Left colon (tissue), 2 donors: ENCODE results near the gene FNBP1L. TPM values are rescaled to one million over a fixed set of nuclear protein-coding genes. Genes with fewer than 3 reads are reported as not detected.

Experiments
- ATAC-seq: fragments of 200-7000 bp; cut with Tn5 transposase; one replicate; pipeline ENCODE4 v1.9.1; 2020; ENCODE audit warnings: mild to moderate bottlenecking, moderate library complexity
- DNase-seq, 2 donors: peaks; one replicate each; pipeline ENCODE4 v3.0.0-alpha.2; 2020
- intact Hi-C, 2 donors: fragments of 100-400 bp; cut with DNase I in 1 of 2; cut with micrococcal nuclease in 1 of 2; formaldehyde crosslinking; loops; one replicate each; pipeline versions ENCODE4 v1.11.2 to v1.14.0; 2022; cut with DNase I, micrococcal nuclease
- total RNA-seq, 2 donors: library from RNA; stranded (reverse); fragmentation: NEBNext Ultra II Directional; extraction: Animal tissue kit (Norgen Biotek cat#: 25700); gene quantifications; one replicate each; pipeline ENCODE4 v1.2.1, GENCODE V29; 2021
- donor health status: DM: no; HTN: no; CAD: no.
- donor health status: DM: yes; HTN: yes; CAD: no.

Gene FNBP1L
- total RNA-seq, 2 donors from 2014 or later: 46.7 to 64.2 TPM

DNA sequence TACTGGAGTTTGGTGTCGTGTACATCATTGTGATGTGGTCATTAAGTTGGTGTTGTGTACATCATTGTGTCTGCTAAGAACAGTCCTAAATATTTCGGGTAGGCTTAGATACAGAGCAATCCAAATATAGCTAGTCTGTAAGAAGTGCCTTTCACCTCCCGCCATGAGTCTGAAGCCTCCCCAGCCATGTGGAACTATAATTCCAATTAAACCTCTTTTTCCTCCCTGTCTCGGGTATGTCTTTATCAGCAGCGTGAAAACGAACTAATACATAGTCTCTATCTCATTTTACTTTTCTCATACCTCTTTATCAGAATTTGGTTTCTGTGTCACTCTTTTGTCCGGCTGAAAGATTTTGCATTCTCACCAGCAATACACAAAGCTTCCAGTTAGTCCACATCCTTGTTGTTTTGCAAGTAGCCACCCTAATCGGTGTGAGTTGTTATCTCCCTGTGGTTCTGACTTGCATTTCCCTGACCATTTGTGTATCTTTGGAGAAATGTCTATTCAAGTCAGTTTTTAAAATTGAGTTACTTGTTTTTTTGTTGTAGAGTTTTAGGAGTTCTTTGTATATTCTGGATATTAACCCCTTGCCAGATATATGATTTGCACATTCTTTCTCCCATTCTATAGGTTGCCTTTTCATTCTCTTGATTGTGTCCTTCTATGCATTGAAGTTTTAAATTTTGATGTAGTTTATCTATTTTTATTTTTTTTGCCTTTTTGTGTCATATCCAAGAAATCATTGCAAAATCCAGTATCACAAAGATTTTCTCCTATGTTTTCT, 56.5 kb downstream of the FNBP1L start:
- intact Hi-C loops: no loop called here
- DNase-seq (no peak), ATAC-seq (no peak)

DNA sequence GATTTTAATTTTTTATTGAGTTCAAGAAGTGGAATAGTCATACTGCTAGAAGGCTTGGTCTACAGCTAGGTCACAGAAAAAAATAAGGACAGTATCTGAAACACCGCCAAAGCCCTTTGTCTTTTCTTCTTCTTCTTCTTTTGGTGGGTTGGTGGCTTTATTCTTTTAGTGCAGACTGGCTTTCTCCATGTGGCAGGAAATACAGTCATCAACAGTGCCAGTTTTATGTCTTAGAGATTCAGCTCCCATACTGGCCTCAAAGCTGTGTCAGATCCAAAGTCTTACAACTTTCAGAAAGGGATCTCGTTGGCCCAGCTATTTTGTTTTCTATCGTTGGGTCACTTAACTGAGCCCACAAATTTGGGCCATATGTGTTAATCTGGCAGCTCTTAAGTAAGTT, 58.2 kb downstream of the FNBP1L start:
- DNase-seq (no peak), ATAC-seq (peak; percentile 11)
- intact Hi-C loops: no loop called here

DNA sequence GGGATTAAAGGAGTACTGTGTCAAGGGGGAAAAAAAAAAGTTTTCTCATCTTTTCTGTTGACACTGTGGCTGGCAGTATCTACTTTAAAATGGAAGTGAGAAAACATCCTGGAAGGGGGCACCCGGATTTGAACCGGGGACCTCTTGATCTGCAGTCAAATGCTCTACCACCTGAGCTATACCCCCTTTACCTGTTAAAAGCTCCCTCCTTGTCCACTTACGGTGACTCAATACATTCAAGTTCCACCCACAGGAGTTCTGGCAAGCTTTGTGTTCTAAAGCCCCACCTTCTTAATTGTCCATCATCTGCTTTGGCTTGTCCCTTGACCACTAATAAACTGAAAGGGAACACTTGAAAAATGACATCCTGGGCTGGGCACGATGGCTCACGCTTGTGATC, 68.2 kb downstream of the FNBP1L start:
- no peak for ATAC-seq
- DNase-seq: no peak
- intact Hi-C loops: no loop called here

DNA sequence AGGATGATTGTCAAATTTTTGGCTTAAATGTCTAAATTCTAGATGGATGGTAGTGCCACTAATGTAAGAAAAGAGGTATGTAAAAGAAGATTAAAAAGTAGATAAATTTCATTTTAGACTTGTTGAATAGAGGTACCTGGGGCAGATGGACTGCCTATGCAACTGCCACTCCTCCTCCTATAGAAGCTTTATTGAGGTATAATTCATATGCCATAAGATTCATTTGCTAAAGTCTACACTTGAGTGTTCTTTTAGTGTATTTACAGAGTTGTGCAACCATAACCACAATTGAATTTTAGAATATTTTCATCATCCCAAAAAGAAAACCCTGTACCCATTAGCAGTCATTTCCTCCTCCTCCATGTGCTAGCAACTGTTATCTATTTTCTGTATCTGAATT, 70.6 kb downstream of the FNBP1L start:
- DNase-seq (no peak), ATAC-seq (peak; percentile 89)

GRCh38 chr1:93519199-93519829, 71.4 kb downstream of the FNBP1L start:
- DNase-seq (no peak), ATAC-seq (peak; percentile 83)
- intact Hi-C loops: no loop called here

More for the DNA sequence above, 70.6 kb downstream of the FNBP1L start:
- intact Hi-C loops: no loop called here

DNA sequence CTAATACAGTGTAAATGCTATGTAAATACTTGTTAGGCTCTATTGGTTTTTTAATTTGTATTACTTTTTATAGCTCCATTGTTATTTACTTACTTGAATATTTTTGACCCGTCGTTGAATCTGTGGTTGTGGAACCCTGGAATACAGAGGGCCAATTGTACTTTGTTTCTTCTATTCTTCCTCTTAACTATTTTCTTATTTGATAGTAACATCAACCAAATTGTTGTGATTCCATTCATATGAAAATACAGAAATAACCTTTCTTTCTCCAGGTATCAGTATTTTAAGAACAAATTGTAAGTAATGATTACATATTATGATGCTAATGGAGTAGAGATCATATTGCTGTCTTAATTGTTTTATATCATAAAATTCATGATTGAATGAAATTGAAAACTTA, 73.7 kb downstream of the FNBP1L start:
- intact Hi-C loops: no loop called here
- ATAC-seq (no peak), DNase-seq (no peak)

DNA sequence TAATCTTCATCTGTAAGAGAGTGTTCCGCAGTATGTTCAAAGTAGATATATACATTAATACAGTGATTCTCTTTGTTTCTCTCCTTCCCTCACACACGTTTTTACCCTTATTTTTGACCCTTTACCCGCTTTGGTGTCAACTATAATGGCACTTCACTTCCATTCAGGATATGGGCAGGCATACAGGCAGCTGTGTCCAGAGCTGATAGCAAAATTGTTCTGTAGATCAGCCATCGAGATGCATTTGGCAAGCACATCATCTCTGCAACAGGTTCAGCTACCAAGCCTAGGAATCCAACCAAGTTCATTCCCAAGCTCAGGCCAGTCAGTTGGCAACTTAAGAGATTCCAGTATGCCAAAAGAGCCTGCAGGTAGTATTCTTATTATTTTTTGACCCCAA, 74.8 kb downstream of the FNBP1L start:
- no peak for ATAC-seq

GRCh38 chr1:93525431-93525830, 77.5 kb downstream of the FNBP1L start:
- ATAC-seq (no peak), DNase-seq (no peak)
- intact Hi-C loops: no loop called here

More for the DNA sequence above, 74.8 kb downstream of the FNBP1L start:
- intact Hi-C loops: no loop called here
- DNase-seq: no peak

DNA sequence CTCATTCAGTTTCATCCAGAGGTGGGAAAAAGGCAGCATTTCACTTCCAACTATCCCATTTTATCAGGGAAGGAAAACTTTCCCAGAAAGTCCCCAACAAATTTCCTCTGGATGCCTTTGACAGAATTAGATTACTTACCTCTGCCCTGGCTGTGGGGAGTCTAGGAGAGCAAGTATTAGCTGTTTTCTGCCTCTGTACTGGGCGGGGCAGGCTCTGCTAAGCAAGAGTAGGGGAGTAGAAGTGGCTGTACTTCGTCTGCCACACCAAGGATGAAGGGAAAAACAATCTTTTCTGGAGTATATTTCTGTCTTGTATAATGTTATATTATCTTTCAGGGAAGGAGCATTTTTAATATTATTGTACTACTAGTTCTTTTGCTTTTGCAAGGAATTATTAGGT, 78.5 kb downstream of the FNBP1L start:
- DNase-seq (no peak), ATAC-seq (peak; percentile 33)
- intact Hi-C loops: no loop called here

GRCh38 chr1:93528412-93528811, 80.5 kb downstream of the FNBP1L start:
- ATAC-seq: no peak
- DNase-seq: no peak
- intact Hi-C loops: no loop called here

DNA sequence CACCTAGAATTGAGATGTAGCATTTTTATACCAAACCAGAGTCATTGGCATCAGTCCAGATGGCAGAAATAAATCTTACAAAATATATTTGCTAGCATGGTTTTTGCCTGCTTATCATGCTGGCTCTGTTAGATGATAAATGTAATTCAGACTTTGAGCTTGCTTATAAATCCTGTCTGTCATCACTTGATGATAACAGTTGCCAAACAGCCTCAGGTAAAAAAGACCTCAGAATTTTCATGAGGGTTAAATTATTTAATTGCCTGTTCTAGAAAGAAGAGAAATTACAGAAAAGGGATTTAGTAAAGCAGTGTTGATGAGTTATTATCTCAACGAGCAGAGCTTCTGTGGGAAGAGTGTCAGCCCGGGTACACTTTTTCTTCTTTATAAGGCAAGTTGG, 83.3 kb downstream of the FNBP1L start:
- intact Hi-C loops: no loop called here
- peak; percentile 89 for ATAC-seq
- DNase-seq: no peak

- DNase-seq (no peak), ATAC-seq (no peak)
- intact Hi-C loops: no loop called here
These were observed 85.0 kb downstream of the FNBP1L start for GRCh38 chr1:93532780-93533378.

- intact Hi-C loops: no loop called here
These were observed 85.8 kb downstream of the FNBP1L start for GRCh38 chr1:93533677-93534076.

GRCh38 chr1:93537396-93537795, 89.5 kb downstream of the FNBP1L start:
- intact Hi-C loops: no loop called here
- no peak for ATAC-seq
- no peak for DNase-seq

More at GRCh38 chr1:93533677-93534076, 85.8 kb downstream of the FNBP1L start:
- DNase-seq: no peak
- no peak for ATAC-seq

DNA sequence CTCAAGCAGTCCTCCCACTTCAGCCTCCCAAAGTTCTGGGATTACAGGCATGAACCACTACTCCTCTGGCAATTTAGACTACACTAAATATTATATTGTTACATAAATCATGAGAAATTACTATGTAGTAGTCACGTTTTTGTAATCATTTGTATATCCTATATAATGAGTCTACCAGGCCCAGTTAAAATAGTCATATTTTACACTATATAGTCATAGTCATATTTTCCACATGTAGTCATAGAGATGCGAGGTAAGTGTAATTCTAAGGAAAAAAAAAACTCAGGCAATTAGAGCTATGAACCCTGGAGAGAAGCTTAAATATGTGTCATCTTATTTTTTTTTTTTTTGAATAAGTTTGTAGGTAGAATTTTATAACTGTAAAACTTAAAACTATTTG, 90.0 kb downstream of the FNBP1L start:
- intact Hi-C loops: no loop called here
- ATAC-seq: no peak
- no peak for DNase-seq

DNA sequence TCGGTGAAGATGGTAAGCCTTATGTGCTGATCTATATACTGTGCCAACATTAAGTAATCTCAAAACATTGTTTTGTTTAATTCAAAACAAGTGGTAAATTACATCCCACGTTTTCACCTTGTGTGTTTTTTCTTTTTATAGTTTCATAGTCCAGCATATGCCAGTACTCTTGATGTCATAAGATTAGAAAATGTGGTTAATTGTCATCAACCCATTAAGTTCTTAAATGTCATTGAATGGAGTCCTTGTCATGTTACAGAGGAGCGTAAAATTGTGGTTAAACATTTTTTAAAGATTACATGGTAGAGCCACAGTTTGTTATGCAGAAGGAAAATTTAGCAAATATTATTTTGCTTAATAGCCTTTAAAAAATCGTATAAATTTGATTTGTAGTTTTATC, 93.1 kb downstream of the FNBP1L start:
- no peak for DNase-seq
- intact Hi-C loops: no loop called here

DNA sequence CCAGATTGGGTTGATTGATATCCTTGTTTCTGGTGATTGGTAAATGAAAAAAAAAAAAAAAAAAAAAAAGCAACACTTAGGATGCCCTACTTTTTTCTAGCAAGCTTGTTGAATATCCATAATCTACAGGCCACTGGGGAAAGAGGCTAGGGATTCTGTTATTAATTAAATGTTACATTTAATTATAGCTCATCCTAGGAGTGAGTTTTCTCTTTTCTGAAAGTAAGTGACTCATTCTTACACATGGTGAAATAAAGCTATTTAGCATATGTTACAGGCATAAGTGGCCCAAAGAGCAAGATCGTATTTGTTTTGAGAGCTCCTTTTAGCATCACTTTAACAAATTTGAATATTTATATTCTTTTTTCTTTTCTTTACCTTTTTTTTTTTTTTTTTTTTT, 94.5 kb downstream of the FNBP1L start:
- no peak for DNase-seq
- intact Hi-C loops: no loop called here
- ATAC-seq: no peak

More for the DNA sequence above, 93.1 kb downstream of the FNBP1L start:
- ATAC-seq: no peak

GRCh38 chr1:93546162-93546863, 98.4 kb downstream of the FNBP1L start:
- DNase-seq (no peak), ATAC-seq (peak; percentile 71)
- intact Hi-C loops: no loop called here

DNA sequence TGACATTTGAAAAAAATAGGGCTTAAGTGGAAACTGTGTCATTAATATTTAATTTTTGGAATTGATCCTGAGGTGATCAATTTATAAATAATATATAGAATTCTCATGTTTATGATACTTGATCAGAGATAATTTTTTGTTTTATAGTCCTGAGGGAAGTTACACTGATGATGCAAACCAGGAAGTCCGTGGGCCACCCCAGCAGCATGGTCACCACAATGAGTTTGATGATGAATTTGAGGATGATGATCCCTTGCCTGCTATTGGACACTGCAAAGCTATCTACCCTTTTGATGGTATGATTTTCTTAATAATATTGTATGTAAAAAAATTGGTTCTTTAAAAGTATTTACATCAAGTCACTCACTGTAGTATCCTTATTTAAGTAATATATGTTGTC, 101.2 kb downstream of the FNBP1L start:
- ATAC-seq (no peak), DNase-seq (no peak)

GRCh38 chr1:93549811-93550210, 101.9 kb downstream of the FNBP1L start:
- DNase-seq: no peak
- ATAC-seq: no peak
- intact Hi-C loops: no loop called here

More for the DNA sequence above, 101.2 kb downstream of the FNBP1L start:
- intact Hi-C loops: no loop called here
